ENCODE results near the gene PTH1R.

- TF ChIP-seq CTCF (IDR thresholded peaks at IDR 0.05), result no peak
- TF ChIP-seq POLR2A (IDR thresholded peaks at IDR 0.05), result no peak
- TF ChIP-seq EP300 (IDR thresholded peaks at IDR 0.05), result no peak
- TF ChIP-seq POLR2AphosphoS5 (IDR thresholded peaks at IDR 0.05), result no peak
Observed at GRCh38 chr3:46916278-46916677, 38.8 kb downstream of the PTH1R start.

Measured in upper lobe of left lung (tissue), 4 donors.